ENCODE measurements around the gene NFIX. TPM values are rescaled to one million over a fixed set of nuclear protein-coding genes. Genes with fewer than 3 reads are reported as not detected.

The NFIX gene
- total RNA-seq, 1 experiment from 2014 or later = 16.4 TPM

GRCh38 chr19:13117772-13118423, 122.6 kb downstream of the NFIX start, which contains the start of gene NACC1:
TSS of gene NACC1 (plus strand) at chr19:13118264. CDS start at chr19:13135208, 16,944 bp downstream.
- Mint-ChIP-seq H3K4me3 (ENCODE audit: low read depth, unreplicated experiment) (peak within 1 kb of the TSS; percentile 85), H3K27ac (ENCODE audit: unreplicated experiment) (no peak within 1 kb of the TSS), H3K36me3 (ENCODE audit: insufficient read depth, unreplicated experiment) (peaks cover 46% of the 10 kb centered on the region), H3K27me3 (ENCODE audit: unreplicated experiment) (no peaks in the 10 kb centered on the region), H3K9me3 (ENCODE audit: low read depth, unreplicated experiment) (no peaks in the 10 kb centered on the region), H3K4me1 (ENCODE audit: low read depth, unreplicated experiment) (peaks cover 16% of the 10 kb centered on the region)
- no TSS peak for BruUV-seq (replicated peaks)
- peak; percentile 89 for DNase-seq
- intact Hi-C loops (cut with micrococcal nuclease; ENCODE audit: unreplicated experiment) = no loop called here
- CTCF ChIA-PET = interaction anchor here (0.6 kb wide), 1 partner anchor 32 kb away, joined by 4 read pairs; the partner anchor contains the start of genes IER2 and STX10
- TF ChIP-seq CTCF (IDR thresholded peaks at IDR 0.05; ENCODE audit: unreplicated experiment) = no peak

GRCh38 chr19:13118424-13119193, 123.3 kb downstream of the NFIX start:
- no peaks in the 10 kb centered on the region for H3K9me3 Mint-ChIP-seq (ENCODE audit: low read depth, unreplicated experiment)
- intact Hi-C loops (cut with micrococcal nuclease; ENCODE audit: unreplicated experiment) = no loop called here
- no peak overlapping the region for H3K27ac Mint-ChIP-seq (ENCODE audit: unreplicated experiment)
- peak overlapping the region; percentile 85 for H3K4me3 Mint-ChIP-seq (ENCODE audit: low read depth, unreplicated experiment)
- TF ChIP-seq CTCF (IDR thresholded peaks at IDR 0.05; ENCODE audit: unreplicated experiment) = no peak
- H3K36me3 Mint-ChIP-seq (ENCODE audit: insufficient read depth, unreplicated experiment) = peaks cover 46% of the 10 kb centered on the region
- peaks cover 16% of the 10 kb centered on the region for H3K4me1 Mint-ChIP-seq (ENCODE audit: low read depth, unreplicated experiment)
- CTCF ChIA-PET = no interaction called here
- no TSS peak for BruUV-seq (replicated peaks)
- DNase-seq = peak; percentile 56
- no peaks in the 10 kb centered on the region for H3K27me3 Mint-ChIP-seq (ENCODE audit: unreplicated experiment)

GRCh38 chr19:13119627-13120026, 124.4 kb downstream of the NFIX start:
- H3K9me3 Mint-ChIP-seq (ENCODE audit: low read depth, unreplicated experiment) = no peaks in the 10 kb centered on the region
- no peak for TF ChIP-seq CTCF (IDR thresholded peaks at IDR 0.05; ENCODE audit: unreplicated experiment)
- H3K27me3 Mint-ChIP-seq (ENCODE audit: unreplicated experiment) = no peaks in the 10 kb centered on the region
- H3K36me3 Mint-ChIP-seq (ENCODE audit: insufficient read depth, unreplicated experiment) = peaks cover 46% of the 10 kb centered on the region
- peaks cover 16% of the 10 kb centered on the region for H3K4me1 Mint-ChIP-seq (ENCODE audit: low read depth, unreplicated experiment)
- CTCF ChIA-PET = no interaction called here
- no peak for DNase-seq
- H3K27ac Mint-ChIP-seq (ENCODE audit: unreplicated experiment) = no peak overlapping the region
- peak overlapping the region; percentile 85 for H3K4me3 Mint-ChIP-seq (ENCODE audit: low read depth, unreplicated experiment)
- no TSS peak for BruUV-seq (replicated peaks)
- intact Hi-C loops (cut with micrococcal nuclease; ENCODE audit: unreplicated experiment) = no loop called here

- no peak for DNase-seq
- no peak for TF ChIP-seq CTCF (IDR thresholded peaks at IDR 0.05; ENCODE audit: unreplicated experiment)
- BruUV-seq (replicated peaks) = no TSS peak
- Mint-ChIP-seq H3K4me3 (ENCODE audit: low read depth, unreplicated experiment) (no peak overlapping the region), H3K9me3 (ENCODE audit: low read depth, unreplicated experiment) (no peaks in the 10 kb centered on the region), H3K36me3 (ENCODE audit: insufficient read depth, unreplicated experiment) (peaks cover 46% of the 10 kb centered on the region), H3K27ac (ENCODE audit: unreplicated experiment) (no peak overlapping the region), H3K4me1 (ENCODE audit: low read depth, unreplicated experiment) (peaks cover 16% of the 10 kb centered on the region), H3K27me3 (ENCODE audit: unreplicated experiment) (no peaks in the 10 kb centered on the region)
- intact Hi-C loops (cut with micrococcal nuclease; ENCODE audit: unreplicated experiment) = no loop called here
- CTCF ChIA-PET = no interaction called here
These were observed 124.8 kb downstream of the NFIX start for GRCh38 chr19:13120031-13120430.
